ENCODE measurements around the gene GMCL2.

The GMCL2 gene

DNA sequence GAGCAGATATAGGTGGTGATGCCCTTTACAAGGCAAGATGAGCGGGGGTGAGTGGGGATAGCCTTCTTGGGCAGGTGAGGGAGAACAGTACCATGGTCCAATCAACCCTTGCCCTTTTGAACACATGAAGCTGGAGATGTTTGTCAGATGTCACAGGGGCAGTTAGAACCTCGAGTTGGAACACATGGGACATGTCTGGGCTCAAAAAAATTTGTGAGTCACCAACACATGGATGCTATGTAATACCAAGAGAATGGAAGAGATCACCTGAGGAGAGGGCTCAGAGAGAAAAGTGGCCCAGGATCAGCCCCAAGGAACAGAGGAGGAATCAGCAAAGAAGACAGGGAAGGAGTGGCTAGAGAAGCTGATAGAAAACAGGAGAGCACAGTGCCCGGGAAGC is 40.8 kb upstream of the GMCL2 start:
- TF ChIP-seq, protein P1, sequence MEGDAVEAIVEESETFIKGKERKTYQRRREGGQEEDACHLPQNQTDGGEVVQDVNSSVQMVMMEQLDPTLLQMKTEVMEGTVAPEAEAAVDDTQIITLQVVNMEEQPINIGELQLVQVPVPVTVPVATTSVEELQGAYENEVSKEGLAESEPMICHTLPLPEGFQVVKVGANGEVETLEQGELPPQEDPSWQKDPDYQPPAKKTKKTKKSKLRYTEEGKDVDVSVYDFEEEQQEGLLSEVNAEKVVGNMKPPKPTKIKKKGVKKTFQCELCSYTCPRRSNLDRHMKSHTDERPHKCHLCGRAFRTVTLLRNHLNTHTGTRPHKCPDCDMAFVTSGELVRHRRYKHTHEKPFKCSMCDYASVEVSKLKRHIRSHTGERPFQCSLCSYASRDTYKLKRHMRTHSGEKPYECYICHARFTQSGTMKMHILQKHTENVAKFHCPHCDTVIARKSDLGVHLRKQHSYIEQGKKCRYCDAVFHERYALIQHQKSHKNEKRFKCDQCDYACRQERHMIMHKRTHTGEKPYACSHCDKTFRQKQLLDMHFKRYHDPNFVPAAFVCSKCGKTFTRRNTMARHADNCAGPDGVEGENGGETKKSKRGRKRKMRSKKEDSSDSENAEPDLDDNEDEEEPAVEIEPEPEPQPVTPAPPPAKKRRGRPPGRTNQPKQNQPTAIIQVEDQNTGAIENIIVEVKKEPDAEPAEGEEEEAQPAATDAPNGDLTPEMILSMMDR (conservative IDR thresholded peaks at IDR 0.05): no peak
- H3K27ac ChIP-seq: no peak overlapping the region

DNA sequence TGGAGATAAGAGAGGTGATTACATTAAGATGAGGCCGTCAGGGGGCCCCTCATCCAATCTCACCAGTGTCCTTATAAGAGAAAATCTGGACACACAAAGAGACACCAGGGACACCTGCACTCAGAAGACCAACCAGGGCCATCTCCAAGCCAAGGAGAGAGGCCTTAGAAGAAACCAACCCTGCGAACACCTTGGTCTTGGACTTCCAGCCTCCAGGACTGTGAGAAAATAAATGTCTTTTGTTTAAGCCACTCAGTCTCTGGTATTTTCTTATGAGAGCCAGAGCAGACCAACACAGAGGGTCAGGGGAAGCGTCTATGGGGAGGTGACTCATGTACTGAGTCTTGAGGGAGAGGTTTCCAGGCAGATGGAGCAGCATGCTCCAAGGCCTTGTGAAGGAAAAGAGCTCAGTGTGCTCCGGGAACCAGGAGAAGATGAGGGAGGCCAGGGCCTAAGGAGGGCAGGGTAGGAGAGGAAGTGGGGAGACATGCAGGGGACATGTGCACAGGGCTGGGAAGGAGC is 40.0 kb upstream of the GMCL2 start:
- H3K27ac ChIP-seq: no peak overlapping the region
- TF ChIP-seq, protein P1 (conservative IDR thresholded peaks at IDR 0.05): no peak

DNA sequence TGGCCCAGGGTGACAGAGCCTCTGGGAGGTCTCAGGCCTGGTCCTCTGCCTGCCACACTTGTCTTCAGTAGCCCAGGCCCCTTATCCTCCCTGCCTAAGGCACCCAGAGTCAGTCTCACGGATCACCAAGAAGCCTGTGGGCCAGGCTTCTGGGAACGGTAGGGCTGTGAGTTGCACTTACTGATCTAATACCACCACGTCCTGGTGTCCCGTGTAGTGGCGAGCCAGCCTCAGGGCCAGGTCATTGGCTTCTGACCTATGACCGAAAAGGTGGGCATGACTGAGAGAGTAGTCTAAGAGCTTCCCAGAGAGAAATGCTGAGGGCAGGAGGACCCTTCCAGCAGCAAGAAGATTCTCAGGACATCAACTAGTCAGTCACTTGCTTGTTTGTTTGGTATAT is 38.0 kb upstream of the GMCL2 start:
- TF ChIP-seq, protein P1 (conservative IDR thresholded peaks at IDR 0.05): no peak
- H3K27ac ChIP-seq: no peak overlapping the region

DNA sequence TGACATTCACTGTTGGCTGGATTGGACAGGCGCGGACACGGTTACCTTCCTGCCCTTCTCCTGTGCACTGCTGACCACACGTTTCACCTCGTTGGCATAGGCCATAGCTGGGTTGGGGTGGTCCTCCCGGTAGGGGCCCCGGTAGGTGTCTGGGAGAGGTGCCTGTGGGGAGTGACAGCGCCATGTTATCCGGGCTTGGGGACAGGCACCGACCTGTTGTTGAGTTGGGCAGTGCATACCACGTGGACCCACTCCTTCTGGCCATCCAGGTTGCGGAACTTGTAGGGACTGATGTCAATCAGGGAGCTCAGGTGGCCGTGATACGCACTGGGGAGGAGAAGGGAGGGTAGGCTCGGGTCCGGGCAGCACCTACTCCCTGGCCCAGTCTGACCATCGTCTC is 37.2 kb upstream of the GMCL2 start:
- H3K27ac ChIP-seq: no peak overlapping the region
- TF ChIP-seq, protein P1 (conservative IDR thresholded peaks at IDR 0.05): no peak

DNA sequence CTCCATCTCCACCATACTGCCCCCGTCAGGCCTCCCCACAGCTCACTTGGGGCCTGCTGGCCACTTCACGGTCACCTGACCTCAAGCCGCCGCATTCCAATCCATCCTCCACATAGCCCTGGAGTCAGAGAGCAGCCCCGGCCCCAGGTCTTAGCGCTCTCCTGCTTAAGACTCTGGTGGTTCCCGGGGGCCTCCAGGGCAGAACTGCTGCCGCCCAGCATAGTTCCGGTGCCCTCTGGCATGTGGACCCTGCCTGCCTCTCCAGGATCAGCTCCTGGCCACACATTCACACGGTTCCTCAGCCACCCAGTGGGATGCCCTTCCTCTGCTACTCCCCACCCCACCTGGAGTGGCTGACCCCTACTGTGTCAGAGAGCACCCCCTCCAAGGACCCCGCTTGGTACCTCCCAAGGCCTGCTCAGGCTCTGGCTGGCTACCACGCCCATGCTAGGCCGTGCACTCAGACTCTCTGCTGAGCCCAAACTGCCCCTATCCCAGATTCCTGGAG is 36.7 kb upstream of the GMCL2 start:
- H3K27ac ChIP-seq: no peak overlapping the region
- TF ChIP-seq, protein P1 (conservative IDR thresholded peaks at IDR 0.05): no peak

DNA sequence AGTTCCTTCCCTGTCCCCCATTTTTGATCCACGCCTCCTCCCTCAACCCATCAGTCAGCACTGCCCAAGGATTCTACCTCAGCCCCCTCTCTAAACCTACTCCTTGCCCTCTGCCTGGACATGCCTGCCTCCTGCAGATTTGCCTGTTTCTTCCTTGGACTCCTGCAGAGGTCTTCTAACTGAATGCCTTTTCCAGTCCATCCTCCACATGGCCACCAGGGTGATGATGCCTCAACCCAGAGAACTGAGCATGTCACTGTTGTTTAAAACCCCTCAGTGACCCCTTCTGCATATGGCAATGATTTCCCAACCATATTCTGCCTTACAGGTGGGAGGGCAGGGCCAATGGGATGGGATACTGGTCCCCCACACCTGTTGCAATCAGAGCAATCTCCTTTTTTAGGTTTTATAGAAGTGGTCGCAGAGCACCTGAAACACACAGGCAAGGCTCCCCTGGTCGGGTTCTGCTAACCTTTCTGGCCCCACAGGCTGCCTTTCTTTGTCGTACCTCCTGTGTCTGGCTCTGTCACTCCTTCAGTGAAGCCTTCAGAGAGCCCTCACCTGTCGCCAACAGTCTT is 36.1 kb upstream of the GMCL2 start:
- TF ChIP-seq, protein P1 (conservative IDR thresholded peaks at IDR 0.05): no peak

DNA sequence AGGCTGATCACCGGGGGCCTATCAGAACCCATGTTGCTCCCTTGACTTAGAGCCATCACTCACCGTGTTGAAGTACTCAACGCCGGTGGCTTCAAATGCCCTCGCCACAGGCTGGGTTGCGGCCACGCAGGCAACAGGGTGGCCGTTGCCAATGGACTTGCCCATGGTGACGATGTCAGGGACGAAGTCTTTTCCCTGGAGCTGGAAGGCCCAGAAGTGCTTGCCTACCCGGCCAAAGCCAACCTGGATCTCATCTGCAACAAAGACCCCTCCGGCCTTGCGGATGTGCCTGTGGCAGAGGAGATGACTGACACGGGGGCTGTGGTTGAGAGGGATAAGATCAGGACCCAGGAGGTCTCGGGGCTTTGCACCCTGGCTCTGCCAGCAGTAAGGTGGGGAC is 35.1 kb upstream of the GMCL2 start:
- TF ChIP-seq, protein P1 (conservative IDR thresholded peaks at IDR 0.05): no peak
- H3K27ac ChIP-seq: no peak overlapping the region

More for the DNA sequence above, 36.1 kb upstream of the GMCL2 start:
- H3K27ac ChIP-seq: no peak overlapping the region
